Stomach (tissue), 4 donors: Measurements from ENCODE around the gene XXYLT1.

Experiments used
- CTCF ChIP-seq, 7 experiments: fragments of 450-650 bp in 4 of 7; fragments of 200-600 bp in 3 of 7; sonication (generic) in 3 of 7; IDR thresholded peaks; one replicate each; pipeline ENCODE4 v1.5.1; 2016 to 2019; ENCODE audit warnings: antibody characterized with exemption in 7 of 7, control low read depth in 2 of 7, mild to moderate bottlenecking in 1 of 7
- EP300 ChIP-seq: sonication (generic); formaldehyde crosslinking; IDR thresholded peaks from one replicate; pipeline ENCODE4 v1.6.1; 2017; ENCODE audit warnings: antibody characterized with exemption
- POLR2A ChIP-seq, 4 donors: fragments of 450-650 bp; IDR thresholded peaks; one replicate each; pipeline ENCODE4 v1.6.1; 2016; ENCODE audit warnings: antibody characterized with exemption in 4 of 4, control low read depth in 2 of 4, mild to moderate bottlenecking in 1 of 4, moderate library complexity in 1 of 4
- POLR2AphosphoS5 ChIP-seq, 3 donors: sonication (generic); formaldehyde crosslinking; IDR thresholded peaks; one replicate each; pipeline ENCODE4 v1.6.1; 2016; ENCODE audit warnings: antibody characterized with exemption in 3 of 3

GRCh38 chr3:195151402-195151801, 119.6 kb downstream of the XXYLT1 start:
- no peak for TF ChIP-seq EP300
- TF ChIP-seq POLR2A (IDR thresholded peaks at IDR 0.05) = no peak
- TF ChIP-seq CTCF (IDR thresholded peaks at IDR 0.05) = no peak
- TF ChIP-seq POLR2AphosphoS5 (IDR thresholded peaks at IDR 0.05) = no peak
